Hepatocyte (in vitro differentiated cells): ENCODE data around the gene RGL3. TPM values are rescaled to one million over a fixed set of nuclear protein-coding genes. Genes with fewer than 3 reads are reported as not detected.
"Not testable (repeated sequence)": the region's sequence is repeated elsewhere in the genome, so short reads cannot be mapped to it uniquely, and the experiment has no call there.

Experiments used
- DNase-seq: peaks from one replicate; pipeline ENCODE4 v3.0.0-alpha.2; 2016; ENCODE audit warnings: low spot score
- H2AFZ ChIP-seq: fragments of 200-600 bp; sonication (generic); 2 replicates; pipeline ENCODE4 v1.6.0; 2016; ENCODE audit warnings: antibody characterized with exemption, mild to moderate bottlenecking
- H3K27ac ChIP-seq: fragments of 200-600 bp; sonication (generic); 2 replicates; pipeline ENCODE4 v1.5.1; 2016; ENCODE audit warnings: mild to moderate bottlenecking
- H3K27me3 ChIP-seq: fragments of 200-600 bp; sonication (generic); 2 replicates; pipeline ENCODE4 v1.6.1; 2016
- H3K36me3 ChIP-seq: fragments of 200-600 bp; sonication (generic); replicated peaks from 2 replicates; pipeline ENCODE4 v1.5.1; 2016; ENCODE audit warnings: low read depth; ENCODE audit not compliant: insufficient read depth
- H3K4me1 ChIP-seq: fragments of 200-600 bp; sonication (generic); 2 replicates; pipeline ENCODE4 v1.5.1; 2016; ENCODE audit warnings: mild to moderate bottlenecking, moderate library complexity; ENCODE audit not compliant: insufficient read depth
- H3K4me2 ChIP-seq: fragments of 200-600 bp; sonication (generic); 2 replicates; pipeline ENCODE4 v1.6.0; 2016
- H3K4me3 ChIP-seq: fragments of 200-600 bp; sonication (generic); 2 replicates; pipeline ENCODE4 v1.5.1; 2016; ENCODE audit warnings: mild to moderate bottlenecking
- H3K79me2 ChIP-seq: fragments of 200-600 bp; sonication (generic); 2 replicates; pipeline ENCODE4 v1.6.0; 2017; ENCODE audit warnings: mild to moderate bottlenecking
- H3K9me2 ChIP-seq: fragments of 200-600 bp; sonication (generic); replicated peaks from 2 replicates; pipeline ENCODE4 v1.6.0; 2017; ENCODE audit warnings: mild to moderate bottlenecking; ENCODE audit not compliant: insufficient read depth
- H3K9me3 ChIP-seq: fragments of 200-600 bp; sonication (generic); 2 replicates; pipeline ENCODE4 v1.5.1; 2016; ENCODE audit warnings: low read depth, mild to moderate bottlenecking
- H4K20me1 ChIP-seq: fragments of 200-600 bp; sonication (generic); 2 replicates; pipeline ENCODE4 v1.6.0; 2016; ENCODE audit warnings: mild to moderate bottlenecking; ENCODE audit not compliant: insufficient read depth, poor library complexity, severe bottlenecking
- EZH2 ChIP-seq: fragments of 200-600 bp; sonication (generic); IDR thresholded peaks from 2 replicates; pipeline ENCODE4 v1.6.1; 2016; ENCODE audit warnings: antibody characterized with exemption, mild to moderate bottlenecking, borderline replicate concordance
- EZH2phosphoT487 ChIP-seq: fragments of 200-600 bp; sonication (generic); IDR thresholded peaks from one replicate; pipeline ENCODE4 v1.6.1; 2018; ENCODE audit warnings: antibody characterized with exemption, mild to moderate bottlenecking, low read depth, moderate library complexity; ENCODE audit not compliant: unreplicated experiment, severe bottlenecking
- WGBS: methylation state at CpG from one replicate; pipeline ENCODE4 v1.1.6; 2016; ENCODE audit warnings: low lambda C conversion rate; ENCODE audit errors: missing lambda C conversion rate; 5-methylcytosine and 5-hydroxymethylcytosine counted together
- polyA plus RNA-seq: library from polyadenylated mRNA; unstranded; fragments of >200 nt; fragmentation: Nextera tagmentation; extraction: Ambion mirVana; gene quantifications from 2 replicates; pipeline ENCODE4 v1.2.1, GENCODE V29; 2016
- total RNA-seq: library from RNA; depleted of rRNA; stranded (reverse); fragments of >200 nt; gene quantifications from 2 replicates; pipeline ENCODE4 v1.2.3, GENCODE V29; 2014
- TF ChIP-seq, protein P1 (sequence below): fragments of 200-600 bp; sonication (generic); IDR thresholded peaks from 2 replicates; pipeline ENCODE4 v1.5.1; 2016; ENCODE audit warnings: antibody characterized with exemption, mild to moderate bottlenecking; ENCODE audit not compliant: poor library complexity

RGL3 gene
- total RNA-seq (20.6 and 27.6 TPM in 2 replicates), polyA plus RNA-seq (55.6 and 94.8 TPM in 2 replicates)

- Histone ChIP-seq H3K36me3 (no peaks in the 10 kb centered on the region), H3K4me1 (peaks cover 21% of the 10 kb centered on the region), H4K20me1 (no peaks in the 10 kb centered on the region), H2AFZ (peak within 1 kb of the TSS; percentile 76), H3K27ac (peak within 1 kb of the TSS; percentile 91), H3K9me2 (no peaks in the 10 kb centered on the region), H3K27me3 (peaks cover 5% of the 10 kb centered on the region), H3K4me3 (peak within 1 kb of the TSS; percentile 62), H3K9me3 (no peaks in the 10 kb centered on the region), H3K4me2 (peak within 1 kb of the TSS; percentile 91), H3K79me2 (peaks cover 6% of the 10 kb centered on the region)
- TF ChIP-seq EZH2: peak; percentile 77
- TF ChIP-seq, protein P1, sequence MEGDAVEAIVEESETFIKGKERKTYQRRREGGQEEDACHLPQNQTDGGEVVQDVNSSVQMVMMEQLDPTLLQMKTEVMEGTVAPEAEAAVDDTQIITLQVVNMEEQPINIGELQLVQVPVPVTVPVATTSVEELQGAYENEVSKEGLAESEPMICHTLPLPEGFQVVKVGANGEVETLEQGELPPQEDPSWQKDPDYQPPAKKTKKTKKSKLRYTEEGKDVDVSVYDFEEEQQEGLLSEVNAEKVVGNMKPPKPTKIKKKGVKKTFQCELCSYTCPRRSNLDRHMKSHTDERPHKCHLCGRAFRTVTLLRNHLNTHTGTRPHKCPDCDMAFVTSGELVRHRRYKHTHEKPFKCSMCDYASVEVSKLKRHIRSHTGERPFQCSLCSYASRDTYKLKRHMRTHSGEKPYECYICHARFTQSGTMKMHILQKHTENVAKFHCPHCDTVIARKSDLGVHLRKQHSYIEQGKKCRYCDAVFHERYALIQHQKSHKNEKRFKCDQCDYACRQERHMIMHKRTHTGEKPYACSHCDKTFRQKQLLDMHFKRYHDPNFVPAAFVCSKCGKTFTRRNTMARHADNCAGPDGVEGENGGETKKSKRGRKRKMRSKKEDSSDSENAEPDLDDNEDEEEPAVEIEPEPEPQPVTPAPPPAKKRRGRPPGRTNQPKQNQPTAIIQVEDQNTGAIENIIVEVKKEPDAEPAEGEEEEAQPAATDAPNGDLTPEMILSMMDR: peak; percentile 5
- no peak for TF ChIP-seq EZH2phosphoT487
- DNase-seq: peak; percentile 83
- WGBS: 3% methylated on average over 42 of the region's 72 CpGs
Observed at GRCh38 chr19:11418549-11419506, at the start of gene RGL3. RGL3 (minus strand) TSS chr19:11419314; CDS start chr19:11419278, 36 bp downstream.

DNA sequence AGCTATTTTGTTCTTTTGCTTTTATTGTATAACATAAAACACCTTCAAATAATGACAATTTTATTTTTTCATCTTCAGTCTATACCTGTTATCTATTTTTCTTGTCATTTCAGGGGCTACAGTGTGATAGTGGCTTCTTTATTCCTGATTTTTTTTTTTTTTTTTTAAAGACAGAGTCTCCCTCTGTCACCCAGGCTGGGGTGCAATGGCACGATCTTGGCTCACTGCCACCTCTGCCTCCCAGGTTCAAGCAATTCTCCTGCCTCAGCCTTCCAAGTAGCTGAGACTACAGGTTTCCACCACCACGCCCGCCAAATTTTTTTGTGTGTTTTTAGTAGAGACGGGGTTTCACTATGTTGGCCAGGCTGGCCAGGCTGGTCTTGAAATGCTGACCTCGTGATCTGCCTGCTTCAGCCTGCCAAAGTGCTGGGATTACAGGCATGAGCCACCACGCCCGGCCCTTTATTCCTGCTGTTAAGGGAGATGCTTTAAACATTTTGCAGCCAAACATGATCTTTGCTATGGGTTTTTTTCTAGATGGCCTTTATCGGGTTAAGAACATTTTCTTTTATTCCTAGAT lies 49.2 kb upstream of the RGL3 start:
- not testable (repeated sequence) for H3K9me3 ChIP-seq, H2AFZ ChIP-seq, H4K20me1 ChIP-seq, H3K4me2 ChIP-seq, H3K27ac ChIP-seq, H3K27me3 ChIP-seq, H3K4me3 ChIP-seq, H3K4me1 ChIP-seq, H3K36me3 ChIP-seq, DNase-seq, H3K9me2 ChIP-seq, H3K79me2 ChIP-seq
- 81% methylated on average over 8 of the region's 8 CpGs for WGBS

GRCh38 chr19:11465600-11465999 lies 46.5 kb upstream of the RGL3 start:
- H3K79me2 ChIP-seq: no peaks in the 10 kb centered on the region
- no peak overlapping the region for H2AFZ ChIP-seq
- no peak overlapping the region for H3K4me3 ChIP-seq
- no peaks in the 10 kb centered on the region for H3K36me3 ChIP-seq
- no peak for TF ChIP-seq EZH2
- TF ChIP-seq, protein P1: no peak
- no peak for TF ChIP-seq EZH2phosphoT487
- H3K4me2 ChIP-seq: no peak overlapping the region
- no peak overlapping the region for H3K27ac ChIP-seq
- no peaks in the 10 kb centered on the region for H3K27me3 ChIP-seq
- no peaks in the 10 kb centered on the region for H3K4me1 ChIP-seq
- no peaks in the 10 kb centered on the region for H3K9me3 ChIP-seq
- no peak for DNase-seq
- no peaks in the 10 kb centered on the region for H3K9me2 ChIP-seq
- no peaks in the 10 kb centered on the region for H4K20me1 ChIP-seq
- 82% methylated on average over 6 of the region's 8 CpGs for WGBS
